OCI-LY3 (cell line): ENCODE measurements around the gene EXOC4.

Experiments
- H2AFZ ChIP-seq: fragments of 200-600, 300-600 bp; shearing (Covaris generic); 2 replicates; pipeline ENCODE4 v1.6.0; 2014; ENCODE audit warnings: antibody characterized with exemption, low read depth, low read length
- H3K27ac ChIP-seq: fragments of 200-600, 300-600 bp; sonication (generic); 2 replicates; pipeline ENCODE4 v1.5.1; 2014; ENCODE audit warnings: mild to moderate bottlenecking, low read length, moderate library complexity, mixed read lengths
- H3K27me3 ChIP-seq: fragments of 200-600, 300-600 bp; sonication (generic); 2 replicates; pipeline ENCODE4 v1.6.1; 2014; ENCODE audit warnings: low read depth, low read length, mixed read lengths
- H3K36me3 ChIP-seq: fragments of 200-600, 300-600 bp; sonication (generic); replicated peaks from 2 replicates; pipeline ENCODE3; 2014; ENCODE audit warnings: low read depth, low read length, mixed read lengths
- H3K4me1 ChIP-seq: fragments of 300-600, 200-600 bp; sonication (generic); 2 replicates; pipeline ENCODE4 v1.6.1; 2014; ENCODE audit warnings: low read length, mixed read lengths
- H3K4me2 ChIP-seq: fragments of 200-600, 300-600 bp; sonication (generic); 2 replicates; pipeline ENCODE4 v1.6.1; 2014; ENCODE audit warnings: low read length, mixed read lengths
- H3K4me3 ChIP-seq: fragments of 300-600, 200-600 bp; sonication (generic); 2 replicates; pipeline ENCODE4 v1.5.1; 2014; ENCODE audit warnings: antibody characterized with exemption, mild to moderate bottlenecking, low read length, moderate library complexity
- H3K79me2 ChIP-seq: fragments of 300-600, 200-600 bp; shearing (Covaris generic); 2 replicates; pipeline ENCODE4 v1.6.1; 2014; ENCODE audit warnings: mild to moderate bottlenecking, low read length, mixed read lengths
- H3K9ac ChIP-seq: fragments of 300-600, 200-600 bp; shearing (Covaris generic); 2 replicates; pipeline ENCODE4 v1.6.0; 2014; ENCODE audit warnings: mild to moderate bottlenecking, low read length, moderate library complexity
- H3K9me3 ChIP-seq: fragments of 200-600, 300-600 bp; shearing (Covaris generic); 2 replicates; pipeline ENCODE4 v1.6.1; 2014; ENCODE audit warnings: low read length, mixed read lengths; ENCODE audit not compliant: insufficient read depth
- H4K20me1 ChIP-seq: fragments of 200-600, 300-600 bp; sonication (generic); 2 replicates; pipeline ENCODE4 v1.6.1; 2016; ENCODE audit warnings: low read length, mixed read lengths; ENCODE audit not compliant: insufficient read depth
- CTCF ChIP-seq: fragments of 200-600, 300-600 bp; sonication (generic); IDR thresholded peaks from 2 replicates; pipeline ENCODE4 v1.5.1; 2014; ENCODE audit warnings: antibody characterized with exemption, low read length, low read depth
- EZH2phosphoT487 ChIP-seq: fragments of 200-600 bp; shearing (Covaris generic); IDR thresholded peaks from 2 replicates; pipeline ENCODE4 v1.6.1; 2018; ENCODE audit warnings: antibody characterized with exemption, mixed run types, low read depth

The EXOC4 gene

GRCh38 chr7:133679977-133680376 is 427.1 kb downstream of the EXOC4 start:
- no peak overlapping the region for H3K27ac ChIP-seq
- H3K36me3 ChIP-seq, result no peaks in the 10 kb centered on the region
- H4K20me1 ChIP-seq, result no peaks in the 10 kb centered on the region
- no peaks in the 10 kb centered on the region for H3K9me3 ChIP-seq
- H3K4me2 ChIP-seq, result no peak overlapping the region
- H3K9ac ChIP-seq, result no peak overlapping the region
- H3K27me3 ChIP-seq, result no peaks in the 10 kb centered on the region
- H3K4me1 ChIP-seq, result peaks cover 11% of the 10 kb centered on the region
- H3K4me3 ChIP-seq, result no peak overlapping the region
- H2AFZ ChIP-seq, result no peak overlapping the region
- no peaks in the 10 kb centered on the region for H3K79me2 ChIP-seq
- TF ChIP-seq CTCF (no peak), EZH2phosphoT487 (no peak)

GRCh38 chr7:133681529-133681928 is 428.7 kb downstream of the EXOC4 start:
- Histone ChIP-seq H3K27me3 (no peaks in the 10 kb centered on the region), H3K4me3 (no peak overlapping the region), H3K27ac (no peak overlapping the region), H3K36me3 (no peaks in the 10 kb centered on the region), H3K4me2 (no peak overlapping the region), H4K20me1 (no peaks in the 10 kb centered on the region), H3K9ac (no peak overlapping the region), H3K9me3 (no peaks in the 10 kb centered on the region), H3K79me2 (no peaks in the 10 kb centered on the region), H3K4me1 (peaks cover 11% of the 10 kb centered on the region), H2AFZ (no peak overlapping the region)
- no peak for TF ChIP-seq CTCF

- no peaks in the 10 kb centered on the region for H4K20me1 ChIP-seq
- TF ChIP-seq EZH2phosphoT487 (no peak), CTCF (no peak)
- H3K4me3 ChIP-seq, result no peak overlapping the region
- no peak overlapping the region for H3K27ac ChIP-seq
- H3K79me2 ChIP-seq, result no peaks in the 10 kb centered on the region
- H2AFZ ChIP-seq, result no peak overlapping the region
- H3K9ac ChIP-seq, result no peak overlapping the region
- H3K36me3 ChIP-seq, result no peaks in the 10 kb centered on the region
- peaks cover 11% of the 10 kb centered on the region for H3K4me1 ChIP-seq
- H3K27me3 ChIP-seq, result no peaks in the 10 kb centered on the region
- no peaks in the 10 kb centered on the region for H3K9me3 ChIP-seq
- peak overlapping the region; percentile 31 for H3K4me2 ChIP-seq
Measured at GRCh38 chr7:133682364-133683181, 429.7 kb downstream of the EXOC4 start.

- Histone ChIP-seq H2AFZ (no peak overlapping the region), H3K4me2 (peak overlapping the region; percentile 31; the same call in 1 of the 2 replicates), H3K9me3 (no peaks in the 10 kb centered on the region), H3K4me3 (no peak overlapping the region), H3K4me1 (peaks cover 13% of the 10 kb centered on the region), H3K79me2 (no peaks in the 10 kb centered on the region), H3K9ac (no peak overlapping the region), H3K27ac (no peak overlapping the region), H4K20me1 (no peaks in the 10 kb centered on the region), H3K36me3 (no peaks in the 10 kb centered on the region), H3K27me3 (no peaks in the 10 kb centered on the region)
- TF ChIP-seq EZH2phosphoT487 (no peak), CTCF (no peak)
Measured at GRCh38 chr7:133683182-133683454, 430.2 kb downstream of the EXOC4 start.
